K562 (cell line): Measurements from ENCODE around the gene PSMD14. TPM values are rescaled to one million over a fixed set of nuclear protein-coding genes. Genes with fewer than 3 reads are reported as not detected.

ENCODE experiments used
- ATAC-seq: fragments of 200-7000 bp; cut with Tn5 transposase; 3 replicates; pipeline ENCODE4 v1.9.1; 2020; ENCODE audit warnings: moderate library complexity
- BruUV-seq: library from RNA; stranded (reverse); fragments of 400-500 nt; replicated peaks from 2 replicates; lab custom pipeline; 2021; lab: Mats Ljungman, UMichigan
- CTCF ChIA-PET: fragments of 300-600 bp; formaldehyde crosslinking; extraction: SDS; loops from one replicate; lab custom pipeline; 2021; ENCODE audit warnings: low intra/inter-chr PET ratio; lab: Yijun Ruan, JAX
- POLR2A ChIA-PET: fragments of 300-600, 350-650 bp; sonication (Branson Sonifier 250); formaldehyde crosslinking; extraction: SDS; loops from one replicate; lab custom pipeline; 2021; ENCODE audit warnings: antibody characterized with exemption, inconsistent platforms; lab: Yijun Ruan, JAX
- DNase-seq, 4 experiments: peaks; one replicate each; pipeline versions ENCODE4 v3.0.0 to v3.0.0-alpha.2; 2011 to 2018; ENCODE audit warnings: low spot score in 3 of 4, mixed read lengths in 3 of 4; ENCODE audit errors: extremely low read depth in 1 of 4
- FAIRE-seq: peaks from 2 replicates; lab custom pipeline; 2011; peaks lifted over from hg19 to GRCh38; lab: Jason Lieb, UNC
- H2AFZ ChIP-seq: 2 replicates; pipeline ENCODE4 v1.6.0; 2011; ENCODE audit warnings: low read depth, low read length, control low read depth, inconsistent platforms
- H3K27ac ChIP-seq: fragments of 200-600 bp; 3 replicates; pipeline ENCODE4 v1.8.0; 2011; ENCODE audit warnings: low read depth, mild to moderate bottlenecking, control low read depth, inconsistent platforms, low read length, moderate library complexity, mixed read lengths; ENCODE audit errors: extremely low read depth
- H3K27me3 ChIP-seq, 2 experiments: fragments of 300-600 bp in 1 of 2; 2 replicates in 1 of 2; 3 replicates in 1 of 2; pipeline versions ENCODE4 v1.6.0 to v1.8.0; 2011; ENCODE audit warnings: inconsistent platforms in 2 of 2, low read length in 2 of 2, mild to moderate bottlenecking in 1 of 2, mixed read lengths in 1 of 2, moderate library complexity in 1 of 2; ENCODE audit not compliant: control insufficient read depth in 2 of 2, insufficient read depth in 2 of 2
- H3K36me3 ChIP-seq: fragments of 300-600 bp; 3 replicates; pipeline ENCODE4 v1.8.0; 2011; ENCODE audit warnings: mild to moderate bottlenecking, low read length, inconsistent platforms; ENCODE audit not compliant: control insufficient read depth, insufficient read depth
- H3K4me1 ChIP-seq, 2 experiments: fragments of 200-600 bp in 1 of 2; replicated peaks in 1 of 2; 2 replicates in 1 of 2; 3 replicates in 1 of 2; pipeline versions ENCODE4 v1.5.1 to v1.8.0; 2011; ENCODE audit warnings: inconsistent platforms in 2 of 2, low read length in 2 of 2, mild to moderate bottlenecking in 1 of 2, mixed read lengths in 1 of 2, moderate library complexity in 1 of 2; ENCODE audit not compliant: control insufficient read depth in 2 of 2, insufficient read depth in 2 of 2
- H3K4me2 ChIP-seq: 2 replicates; pipeline ENCODE4 v1.6.1; 2011; ENCODE audit warnings: low read length, control low read depth, inconsistent platforms, mixed read lengths; ENCODE audit not compliant: insufficient read depth
- H3K4me3 ChIP-seq: fragments of 200-600 bp; sonication (generic), shearing (Covaris generic); 2 replicates; pipeline ENCODE4 v1.5.1; 2016; ENCODE audit warnings: control low read depth, inconsistent platforms
- H3K79me2 ChIP-seq: fragments of 200-600 bp; 3 replicates; pipeline ENCODE4 v1.8.0; 2011; ENCODE audit warnings: low read length, inconsistent platforms; ENCODE audit not compliant: control insufficient read depth, insufficient read depth
- H3K9ac ChIP-seq, 2 experiments: 2 replicates each; pipeline versions ENCODE4 v1.6.0 to v1.6.1; 2011; ENCODE audit warnings: low read depth in 2 of 2, low read length in 2 of 2, control low read depth in 1 of 2, inconsistent platforms in 1 of 2, mild to moderate bottlenecking in 1 of 2, mixed read lengths in 1 of 2; ENCODE audit not compliant: insufficient read depth in 1 of 2
- H3K9me1 ChIP-seq: one replicate; pipeline ENCODE4 v1.6.0; 2011; ENCODE audit warnings: inconsistent platforms, mild to moderate bottlenecking, low read length, moderate library complexity; ENCODE audit not compliant: control insufficient read depth, insufficient read depth
- H3K9me3 ChIP-seq: replicated peaks from 2 replicates; pipeline ENCODE4 v1.5.1; 2011; ENCODE audit warnings: low read depth, low read length, inconsistent platforms; ENCODE audit not compliant: control insufficient read depth, insufficient read depth
- H4K20me1 ChIP-seq: replicated peaks from 2 replicates; pipeline ENCODE4 v1.6.1; 2011; ENCODE audit warnings: low read length, inconsistent platforms, mixed read lengths; ENCODE audit not compliant: control insufficient read depth, insufficient read depth
- CBX3 ChIP-seq, 2 experiments: IDR thresholded peaks; 1 replicate in 1 of 2; 2 replicates in 1 of 2; pipeline ENCODE4 v1.6.1; 2012; ENCODE audit warnings: inconsistent platforms in 2 of 2, low read length in 2 of 2, borderline replicate concordance in 1 of 2, control low read depth in 1 of 2
- HCFC1 ChIP-seq: IDR thresholded peaks from 2 replicates; pipeline ENCODE4 v1.6.1; 2012; ENCODE audit warnings: low read depth, low read length, improper control_type of control experiment
- MEIS2 ChIP-seq: fragments of 450-650 bp; IDR thresholded peaks from 2 replicates; pipeline ENCODE4 v1.6.1; 2014; ENCODE audit warnings: mild to moderate bottlenecking; ENCODE audit not compliant: partially characterized antibody
- PBX2 ChIP-seq, 2 experiments: IDR thresholded peaks in 1 of 2; conservative IDR thresholded peaks in 1 of 2; 2 replicates each; pipeline ENCODE4 v1.6.1; 2016; ENCODE audit warnings: low read depth in 2 of 2, mild to moderate bottlenecking in 1 of 2, missing compliant biosample characterization in 1 of 2, missing genetic modification characterization in 1 of 2, moderate library complexity in 1 of 2
- PHTF2 ChIP-seq: fragments of 250-450 bp; sonication (Bioruptor Pico); IDR thresholded peaks from 2 replicates; pipeline ENCODE4 v1.5.0; 2021; ENCODE audit warnings: mild to moderate bottlenecking
- TRIM24 ChIP-seq, 2 experiments: fragments of 450-650 bp; IDR thresholded peaks; 2 replicates each; pipeline ENCODE4 v1.6.1; 2016
- WGBS: fragments of 100-300 bp; shearing (Covaris generic); methylation state at CpG from one replicate; pipeline ENCODE4 v1.1.6; 2016; ENCODE audit warnings: low coverage, mixed read lengths; ENCODE audit not compliant: insufficient coverage; ENCODE audit errors: missing lambda C conversion rate; 5-methylcytosine and 5-hydroxymethylcytosine counted together
- in situ Hi-C: fragments of 300-500 bp; cut with MboI; formaldehyde crosslinking; loops from 4 replicates; pipeline ENCODE4 v1.15.0; 2018; ENCODE audit warnings: inconsistent platforms, mixed read lengths
- intact Hi-C: fragments of 100-400 bp; cut with micrococcal nuclease; formaldehyde crosslinking; loops from 2 replicates; pipeline ENCODE4 v1.14.2; 2022
- polyA plus RNA-seq, 8 experiments: library from polyadenylated mRNA; depleted of rRNA in 4 of 8; stranded (reverse) in 5 of 8; unstranded in 3 of 8; fragments of >200 nt; fragmentation: Nextera tagmentation in 2 of 8; fragmentation: Illumina TruSeq in 1 of 8; extraction: Ambion mirVana in 2 of 8; extraction: Trizol in 1 of 8; gene quantifications; 2 replicates each; pipeline versions ENCODE4 v1.2.1 to v1.2.3, GENCODE V29; 2011 to 2014; ENCODE audit warnings: inconsistent platforms in 1 of 8, missing spikeins in 1 of 8
- total RNA-seq, 7 experiments: library from RNA; depleted of rRNA in 6 of 7; stranded (reverse); fragments of >200 nt in 6 of 7; fragmentation: Illumina TruSeq in 2 of 7; extraction: Trizol in 2 of 7; gene quantifications; 2 replicates each; pipeline versions ENCODE4 v1.2.1 to v1.2.3, GENCODE V29; 2011 to 2021; ENCODE audit warnings: low replicate concordance in 1 of 7

PSMD14 gene
- total and polyA plus RNA-seq, 9 of the 15 experiments (the other 6 are each of a cell fraction or from before 2014, with no cell fraction given) = 151 to 515 (median 228) TPM

DNA sequence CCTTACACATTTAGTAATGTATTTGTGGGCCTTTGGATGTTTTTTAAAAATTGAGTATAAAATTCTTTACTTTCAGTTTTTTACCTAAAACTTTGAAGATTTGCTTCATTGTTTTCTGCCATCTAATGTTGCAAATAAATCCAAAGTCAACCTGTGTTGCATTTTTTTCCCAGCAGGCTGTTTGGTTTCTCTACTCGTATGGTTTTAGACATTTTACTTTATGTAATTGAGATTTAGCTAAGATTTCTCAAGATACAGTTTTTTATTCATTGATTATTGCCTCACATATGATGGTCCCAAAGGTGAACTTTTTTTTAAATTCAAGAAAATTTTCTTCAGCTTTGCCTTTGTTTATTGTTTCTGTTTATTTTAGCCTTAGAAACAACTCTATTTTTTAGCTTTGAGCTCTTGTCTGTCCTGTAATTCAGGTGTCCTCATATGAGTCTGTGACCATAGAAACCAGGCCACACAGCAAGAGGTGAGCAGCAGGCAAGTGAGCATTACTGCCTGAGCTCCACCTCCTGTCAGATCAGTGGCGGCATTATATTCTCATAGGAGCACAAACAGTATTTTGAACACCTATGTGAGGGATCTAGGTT lies 54.4 kb downstream of the PSMD14 start:
- H3K27me3 ChIP-seq = no peaks in the 10 kb centered on the region
- H2AFZ ChIP-seq = no peak overlapping the region
- in situ Hi-C loops = no loop called here
- no peak overlapping the region for H3K4me3 ChIP-seq
- ChIA-PET POLR2A (interaction anchor here (1.0 to 1.5 kb wide), 3 partner anchors 9 to 34 kb away, joined by 3 to 4 read pairs (median 3); no protein-coding TSS in a partner anchor), CTCF (no interaction called here)
- peaks cover 11% of the 10 kb centered on the region for H3K9me3 ChIP-seq
- peak; percentile 6 for FAIRE-seq
- H4K20me1 ChIP-seq = no peaks in the 10 kb centered on the region
- no peaks in the 10 kb centered on the region; a peak in 1 of 5 replicates for H3K4me1 ChIP-seq
- intact Hi-C loops = no loop called here
- H3K9me1 ChIP-seq = no peaks in the 10 kb centered on the region
- H3K36me3 ChIP-seq = peaks cover 29% of the 10 kb centered on the region
- DNase-seq = no peak
- no peak overlapping the region for H3K27ac ChIP-seq
- H3K4me2 ChIP-seq = no peak overlapping the region
- WGBS = 100% methylated on average over 2 of the region's 2 CpGs
- no peak for ATAC-seq
- no peak overlapping the region for H3K9ac ChIP-seq
- BruUV-seq = no TSS peak
- TF ChIP-seq TRIM24 (IDR thresholded peaks at IDR 0.05) = 0 out of 4 replicates have a peak, but pooled peaks of 1 of the 2 experiments have one; percentile 4
- no peak for TF ChIP-seq HCFC1
- peak in 1 of 2 experiments; percentile 78; a peak in 2 of 3 replicates for TF ChIP-seq CBX3 (IDR thresholded peaks at IDR 0.05; ENCODE audit: borderline replicate concordance in 1 of 2, low read length in 2 of 2)
- H3K79me2 ChIP-seq = peaks cover 88% of the 10 kb centered on the region

DNA sequence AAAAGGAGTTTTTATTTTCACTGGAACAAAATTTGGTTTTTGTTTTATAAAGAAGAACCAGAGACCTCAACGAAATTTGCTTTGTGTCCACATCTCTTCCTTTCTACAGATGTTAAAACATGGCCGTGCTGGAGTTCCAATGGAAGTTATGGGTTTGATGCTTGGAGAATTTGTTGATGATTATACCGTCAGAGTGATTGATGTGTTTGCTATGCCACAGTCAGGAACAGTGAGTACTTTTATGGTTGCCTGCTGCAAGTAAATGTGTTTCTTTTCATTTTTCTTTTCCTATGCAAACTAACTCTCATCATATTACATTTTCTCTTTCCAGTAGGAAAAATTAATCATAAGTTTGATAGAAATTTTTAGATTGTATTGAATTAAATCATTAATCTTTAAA lies 59.5 kb downstream of the PSMD14 start:
- CTCF ChIA-PET = no interaction called here
- peaks cover 3% of the 10 kb centered on the region; the same call in 1 of the 2 replicates for H3K9me3 ChIP-seq
- POLR2A ChIA-PET = interaction anchor here (0.8 kb wide), 1 partner anchor 60 kb away, joined by 4 read pairs; the partner anchor contains the start of gene PSMD14
- no peaks in the 10 kb centered on the region; a peak in 1 of 5 replicates for H3K4me1 ChIP-seq
- no peak overlapping the region for H3K27ac ChIP-seq
- H3K4me2 ChIP-seq = no peak overlapping the region
- no peak for DNase-seq
- WGBS = 69% methylated on average over 3 of the region's 3 CpGs
- no peaks in the 10 kb centered on the region for H4K20me1 ChIP-seq
- FAIRE-seq = no peak
- no peak overlapping the region for H3K4me3 ChIP-seq
- in situ Hi-C loops = no loop called here
- ATAC-seq = no peak
- no peaks in the 10 kb centered on the region for H3K27me3 ChIP-seq
- H3K9ac ChIP-seq = no peak overlapping the region
- peaks cover 43% of the 10 kb centered on the region for H3K79me2 ChIP-seq
- no TSS peak for BruUV-seq
- H3K36me3 ChIP-seq = peaks cover 57% of the 10 kb centered on the region
- TF ChIP-seq MEIS2 (peak; percentile 53), PHTF2 (CRISPR knock-in tag) (no peak), PBX2 (CRISPR knock-in tag; IDR thresholded peaks at IDR 0.05; ENCODE audit: low read depth) (no peak), PBX2 (tag; conservative IDR thresholded peaks at IDR 0.05; ENCODE audit: low read depth) (0 out of 2 replicates have a peak, but pooled peaks have one; percentile 17)
- TF ChIP-seq, all 486 proteins: peak for 2
- intact Hi-C loops = no loop called here
- Histone ChIP-seq H2AFZ (no peak overlapping the region), H3K9me1 (no peaks in the 10 kb centered on the region)
